ENCODE data around the gene SPNS2. TPM values are rescaled to one million over a fixed set of nuclear protein-coding genes. Genes with fewer than 3 reads are reported as not detected.

SPNS2 gene
- total RNA-seq, 6 donors from 2014 or later = 41.8 to 89.1 (median 55.2) TPM

- Histone ChIP-seq H3K4me1 (peaks cover 56 to 75% (median 70%) of the 10 kb centered on the region in 4 donors), H3K27ac (peak overlapping the region in 3 of 4 donors; percentile 69 to 91 (median 90)), H3K4me3 (no peak overlapping the region), H3K27me3 (no peaks in the 10 kb centered on the region), H3K9me3 (no peaks in the 10 kb centered on the region), H3K36me3 (peaks cover 11 to 68% (median 50%) of the 10 kb centered on the region in 4 donors)
- DNase-seq = peak in 1 of 2 donors; percentile 62
- ATAC-seq (ENCODE audit: low FRiP score in 2 of 2) = no peak
- 76 to 89% methylated on average over 18 to 22 of the region's 26 CpGs for WGBS, 2 donors
- no peak for TF ChIP-seq EP300 (IDR thresholded peaks at IDR 0.05)
- no peak for TF ChIP-seq POLR2AphosphoS5 (IDR thresholded peaks at IDR 0.05)
- TF ChIP-seq POLR2A (IDR thresholded peaks at IDR 0.05) = no peak
- no peak for TF ChIP-seq CTCF (IDR thresholded peaks at IDR 0.05)
Observed at GRCh38 chr17:4539576-4540223, 41.0 kb downstream of the SPNS2 start.

- peaks cover 51 to 70% (median 64%) of the 10 kb centered on the region in 4 donors for H3K4me1 ChIP-seq
- TF ChIP-seq CTCF (IDR thresholded peaks at IDR 0.05) (peak in 4 of 6 experiments; percentile 18 to 44 (median 30)), POLR2AphosphoS5 (IDR thresholded peaks at IDR 0.05) (no peak)
- H3K36me3 ChIP-seq = peaks cover 11 to 73% (median 54%) of the 10 kb centered on the region in 4 donors
- H3K9me3 ChIP-seq = no peaks in the 10 kb centered on the region
- DNase-seq = peak in 1 of 2 donors; percentile 77
- peak in 1 of 2 donors; percentile 5 for ATAC-seq (ENCODE audit: low FRiP score in 2 of 2)
- H3K27me3 ChIP-seq = no peaks in the 10 kb centered on the region
- H3K27ac ChIP-seq = peak overlapping the region; percentile 69 to 91 (median 80)
- peak overlapping the region in 1 of 4 donors; percentile 19 for H3K4me3 ChIP-seq
- 40 to 66% methylated on average over 3 to 14 of the region's 14 CpGs for WGBS, 2 donors
Observed at GRCh38 chr17:4540224-4540651, 41.6 kb downstream of the SPNS2 start.

- TF ChIP-seq POLR2A (IDR thresholded peaks at IDR 0.05) (no peak), POLR2AphosphoS5 (IDR thresholded peaks at IDR 0.05) (peak; percentile 46 to 67), CTCF (IDR thresholded peaks at IDR 0.05) (no peak), EP300 (IDR thresholded peaks at IDR 0.05) (peak in 2 of 4 donors; percentile 31 to 56)
- ATAC-seq (ENCODE audit: low FRiP score in 2 of 2) = peak in 1 of 2 donors; percentile 1
Observed at GRCh38 chr17:4540687-4541327, 42.1 kb downstream of the SPNS2 start.

GRCh38 chr17:4541328-4542002 lies 42.8 kb downstream of the SPNS2 start:
- DNase-seq (peak in 1 of 2 donors; percentile 77), ATAC-seq (ENCODE audit: low FRiP score in 2 of 2) (no peak)
- Histone ChIP-seq H3K36me3 (peaks cover 11 to 86% (median 61%) of the 10 kb centered on the region in 4 donors), H3K27me3 (no peaks in the 10 kb centered on the region), H3K4me3 (peak overlapping the region in 1 of 4 donors; percentile 19), H3K4me1 (peaks cover 39 to 58% (median 53%) of the 10 kb centered on the region in 4 donors), H3K9me3 (no peaks in the 10 kb centered on the region), H3K27ac (peak overlapping the region; percentile 69 to 91 (median 80))
- WGBS, 2 donors = 74 to 88% methylated on average over 12 to 29 of the region's 29 CpGs
- TF ChIP-seq CTCF (IDR thresholded peaks at IDR 0.05) (peak in 1 of 6 experiments; percentile 18), POLR2A (IDR thresholded peaks at IDR 0.05) (no peak), EP300 (IDR thresholded peaks at IDR 0.05) (no peak), POLR2AphosphoS5 (IDR thresholded peaks at IDR 0.05) (no peak)

More at GRCh38 chr17:4540687-4541327, 42.1 kb downstream of the SPNS2 start:
- WGBS, 2 donors = 33 to 44% methylated on average over 13 to 15 of the region's 15 CpGs
- Histone ChIP-seq H3K36me3 (peaks cover 11 to 79% (median 59%) of the 10 kb centered on the region in 4 donors), H3K27ac (peak overlapping the region; percentile 69 to 91 (median 80)), H3K4me1 (peaks cover 45 to 64% (median 59%) of the 10 kb centered on the region in 4 donors), H3K9me3 (no peaks in the 10 kb centered on the region), H3K27me3 (no peaks in the 10 kb centered on the region), H3K4me3 (peak overlapping the region in 1 of 4 donors; percentile 19)
- DNase-seq = peak; percentile 61 to 79

All from upper lobe of left lung (tissue), 6 donors.